ENCODE data around the gene ADK.
"Not testable (repeated sequence)": the region's sequence is repeated elsewhere in the genome, so short reads cannot be mapped to it uniquely, and the experiment has no call there.

ADK gene

GRCh38 chr10:74433595-74433956 is 282.6 kb downstream of the ADK start:
- DNase-seq = no peak

DNA sequence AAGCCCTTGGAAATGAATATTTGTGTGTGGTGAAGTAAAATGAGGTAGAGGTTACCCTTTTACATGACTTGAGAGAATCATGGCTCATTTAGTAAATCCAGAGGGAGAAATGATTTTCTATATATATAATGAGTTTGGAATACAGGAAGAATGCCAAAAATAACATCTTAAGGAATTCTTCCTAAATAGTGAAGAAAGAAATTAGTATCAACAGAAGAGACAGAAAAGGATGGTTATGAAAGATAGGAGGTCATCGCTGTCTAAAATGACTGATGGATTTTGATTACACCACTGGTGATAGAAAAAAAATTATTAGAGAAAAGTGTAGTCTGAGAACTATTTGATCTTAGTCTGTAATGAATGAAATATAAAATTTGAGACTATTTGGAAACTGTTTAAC is 283.0 kb downstream of the ADK start:
- no peak for DNase-seq

- no peak for DNase-seq
These were observed 283.5 kb downstream of the ADK start for GRCh38 chr10:74434547-74434946.

DNA sequence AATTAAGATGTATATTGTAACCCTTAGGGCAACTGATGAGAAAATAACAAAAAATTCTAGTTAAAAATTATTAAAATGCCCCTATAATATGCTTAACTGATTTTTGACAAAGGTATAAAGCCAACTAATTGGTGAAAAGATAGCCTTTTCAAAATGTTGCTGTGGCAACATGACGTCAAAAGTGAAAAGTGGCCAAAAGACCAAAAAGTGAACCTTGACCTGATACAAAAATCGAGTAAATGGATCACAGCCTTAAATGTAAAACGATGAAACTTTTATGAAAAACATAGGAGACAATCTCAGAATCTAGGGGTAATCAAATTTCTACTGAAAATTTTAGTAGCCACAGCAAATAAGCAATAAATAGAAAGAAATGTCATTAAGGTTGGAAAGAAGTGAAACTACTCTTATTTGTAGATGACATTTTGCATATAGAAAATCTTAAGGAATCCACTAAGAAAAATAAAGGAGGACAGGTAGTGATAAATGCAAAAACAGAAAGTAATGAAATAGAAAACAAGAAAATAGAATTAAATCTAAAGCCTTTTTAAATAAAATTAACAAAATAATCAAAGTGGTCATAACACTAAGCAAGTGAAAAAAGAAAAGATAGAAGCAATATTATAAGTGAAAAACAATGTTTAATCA is 285.6 kb downstream of the ADK start:
- DNase-seq = no peak

DNA sequence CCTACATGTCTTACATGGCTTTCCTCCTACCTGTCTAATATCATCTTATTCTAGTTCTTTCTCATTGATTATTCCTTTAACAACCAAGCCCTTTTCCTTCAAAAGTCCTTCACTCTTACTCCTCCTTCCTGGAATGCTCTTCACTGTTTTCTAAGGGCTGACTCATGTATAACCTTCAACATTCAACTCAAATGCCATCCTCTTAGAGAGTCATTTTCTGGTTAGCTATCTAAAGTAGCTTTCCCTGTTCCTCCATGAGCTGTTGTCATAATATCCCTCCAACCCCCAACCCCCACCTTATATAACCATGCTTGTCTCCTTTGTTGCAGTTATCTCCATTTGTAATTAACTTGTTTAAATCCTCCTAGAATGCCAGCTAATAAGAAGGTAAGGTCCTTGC is 286.8 kb downstream of the ADK start:
- no peak for DNase-seq

- no peak for DNase-seq
These were observed 288.2 kb downstream of the ADK start for GRCh38 chr10:74439213-74439612.

- no peak for DNase-seq
These were observed 294.5 kb downstream of the ADK start for GRCh38 chr10:74445493-74445892.

DNA sequence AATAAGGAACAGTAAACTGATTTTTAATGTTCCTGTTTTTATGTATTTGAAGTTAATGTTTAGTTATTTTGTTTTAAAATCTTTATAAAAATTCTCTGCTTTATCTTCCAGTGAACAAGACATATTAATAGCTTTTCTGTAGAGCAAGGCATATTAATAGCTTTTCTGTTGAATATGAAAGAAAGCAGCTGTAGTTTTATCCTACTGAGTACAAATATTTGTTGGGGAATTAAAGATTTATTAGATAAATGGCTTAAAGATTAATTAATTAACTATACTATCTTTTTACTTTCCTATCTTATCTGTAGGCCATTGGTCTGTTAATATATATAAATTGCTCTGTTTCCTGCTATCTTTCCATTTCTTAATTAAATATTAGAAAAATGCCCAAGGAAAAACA is 299.6 kb downstream of the ADK start:
- no peak for DNase-seq

- DNase-seq = no peak
These were observed 300.3 kb downstream of the ADK start for GRCh38 chr10:74451127-74451829.

GRCh38 chr10:74453169-74453568 is 302.1 kb downstream of the ADK start:
- no peak for DNase-seq

GRCh38 chr10:74457478-74457877 is 306.5 kb downstream of the ADK start:
- DNase-seq = not testable (repeated sequence)

DNA sequence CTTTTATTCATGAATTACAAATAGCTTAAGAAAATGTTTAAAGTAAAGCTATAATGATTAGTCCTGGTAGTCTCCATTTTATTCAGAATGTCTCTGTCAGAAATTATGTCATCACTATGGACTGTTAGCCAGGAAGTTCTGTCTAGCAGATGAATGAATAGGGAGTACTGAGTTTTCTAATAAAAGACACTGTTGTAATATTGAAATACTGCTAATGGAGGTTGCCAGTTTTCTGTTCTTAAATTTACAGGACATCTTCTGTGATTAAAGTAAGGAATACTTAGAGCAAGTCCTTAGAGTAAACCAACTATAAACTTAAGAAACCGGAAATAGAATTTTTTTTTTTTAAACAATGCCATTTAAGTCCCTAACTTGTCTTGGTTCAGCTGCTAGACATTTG is 309.8 kb downstream of the ADK start:
- no peak for DNase-seq

GRCh38 chr10:74474022-74474713 is 323.1 kb downstream of the ADK start:
- no peak for DNase-seq

GRCh38 chr10:74476162-74476706 is 325.2 kb downstream of the ADK start:
- not testable (repeated sequence) for DNase-seq

- no peak for DNase-seq
These were observed 329.8 kb downstream of the ADK start for GRCh38 chr10:74480778-74481177.

- no peak for DNase-seq
These were observed 332.3 kb downstream of the ADK start for GRCh38 chr10:74483356-74483755.

GRCh38 chr10:74485283-74485682 is 334.3 kb downstream of the ADK start:
- no peak for DNase-seq

DNA sequence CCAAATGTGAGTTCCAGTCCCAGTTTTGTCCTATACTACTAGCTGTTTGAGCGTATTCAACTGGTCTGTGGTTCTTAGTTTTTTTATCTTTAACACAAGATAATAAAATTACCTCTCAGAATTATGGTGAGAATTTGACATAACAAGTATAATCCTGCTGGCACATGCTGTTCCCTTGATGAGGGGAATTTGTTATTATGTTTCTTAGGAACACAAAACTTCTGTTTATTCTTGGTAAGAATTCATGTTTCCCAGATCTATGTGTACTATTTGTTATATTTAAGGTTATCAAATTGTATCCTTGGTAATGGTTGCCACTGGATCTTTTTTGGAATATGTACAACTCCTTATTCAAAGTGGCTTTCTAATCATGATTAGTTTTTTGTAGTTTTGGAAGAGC is 335.6 kb downstream of the ADK start:
- no peak for DNase-seq

DNA sequence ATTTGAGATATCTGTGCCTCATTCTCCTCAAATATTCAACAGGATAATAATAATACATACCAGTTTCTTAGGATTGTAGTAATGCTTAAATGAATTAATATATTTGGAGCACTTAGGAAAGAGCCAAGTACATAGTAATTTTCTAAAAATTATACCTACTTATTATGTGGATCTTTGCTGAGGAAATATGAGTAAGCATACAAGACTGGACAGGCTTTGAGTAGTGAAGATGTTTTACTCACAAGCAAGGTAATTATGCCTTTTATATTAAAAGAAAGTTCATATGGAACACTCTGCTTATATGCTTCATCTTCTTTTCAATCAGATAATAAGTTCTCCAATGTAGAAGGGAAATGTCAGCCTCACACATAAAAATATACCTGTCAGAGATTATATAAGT is 337.9 kb downstream of the ADK start:
- DNase-seq = no peak

DNA sequence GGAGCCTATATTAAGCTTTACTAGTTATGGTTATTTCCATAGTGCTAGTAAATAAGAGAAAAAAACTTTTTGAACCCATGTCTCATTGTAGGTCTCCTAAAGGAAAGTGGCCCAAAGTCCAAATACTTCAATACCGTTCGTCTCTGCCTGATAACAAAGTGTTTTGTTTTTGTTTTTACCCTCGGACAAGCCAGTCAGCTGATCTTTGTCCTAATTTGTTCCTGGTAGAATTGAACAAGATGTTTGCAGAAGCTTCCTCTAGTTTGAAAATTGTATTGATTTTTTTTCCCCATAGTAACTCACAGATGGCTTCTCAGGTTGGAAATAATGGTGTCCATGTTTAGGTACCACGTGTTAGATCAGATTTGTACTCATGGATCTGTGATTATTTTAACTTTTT is 339.5 kb downstream of the ADK start:
- DNase-seq = no peak

DNA sequence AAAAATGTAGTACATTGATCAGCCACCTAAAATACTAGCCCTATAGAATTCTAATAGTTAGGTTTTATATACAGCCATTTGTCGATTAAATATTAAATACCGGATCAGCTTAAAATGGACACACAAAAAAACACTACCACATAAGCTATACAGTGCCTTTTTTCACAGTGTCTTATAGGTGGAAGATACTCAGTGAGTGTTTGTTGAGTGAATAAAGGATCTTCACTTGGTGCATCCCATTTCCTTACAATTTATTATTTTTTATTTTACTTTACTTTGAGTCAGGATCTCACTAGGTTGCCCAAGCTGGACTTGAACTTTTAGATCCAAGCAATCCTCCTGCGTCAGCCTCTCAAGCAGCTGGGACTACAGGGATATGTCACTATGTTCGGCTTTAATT is 340.0 kb downstream of the ADK start:
- DNase-seq = no peak

- DNase-seq = not testable (repeated sequence)
These were observed 345.3 kb downstream of the ADK start for GRCh38 chr10:74496276-74496675.

GRCh38 chr10:74498664-74499063 is 347.6 kb downstream of the ADK start:
- not testable (repeated sequence) for DNase-seq

Data from effector CD4-positive, alpha-beta T cell (primary cell).